Ovary (tissue), 3 donors: Measurements from ENCODE around the gene SLC39A11.

Source experiments
- POLR2A ChIP-seq: fragments of 450-650 bp; IDR thresholded peaks from one replicate; pipeline ENCODE4 v1.6.1; 2017; ENCODE audit warnings: antibody characterized with exemption, mild to moderate bottlenecking, moderate library complexity
- TF ChIP-seq, protein P1 (sequence below), 3 donors: fragments of 450-650 bp in 2 of 3; fragments of 200-600 bp in 1 of 3; IDR thresholded peaks; one replicate each; pipeline versions ENCODE4 v1.5.1 to v1.8.0; 2016 to 2022; ENCODE audit warnings: antibody characterized with exemption in 3 of 3, mild to moderate bottlenecking in 1 of 3
- donor health status: DM: no; HTN: no; CAD: no.

DNA sequence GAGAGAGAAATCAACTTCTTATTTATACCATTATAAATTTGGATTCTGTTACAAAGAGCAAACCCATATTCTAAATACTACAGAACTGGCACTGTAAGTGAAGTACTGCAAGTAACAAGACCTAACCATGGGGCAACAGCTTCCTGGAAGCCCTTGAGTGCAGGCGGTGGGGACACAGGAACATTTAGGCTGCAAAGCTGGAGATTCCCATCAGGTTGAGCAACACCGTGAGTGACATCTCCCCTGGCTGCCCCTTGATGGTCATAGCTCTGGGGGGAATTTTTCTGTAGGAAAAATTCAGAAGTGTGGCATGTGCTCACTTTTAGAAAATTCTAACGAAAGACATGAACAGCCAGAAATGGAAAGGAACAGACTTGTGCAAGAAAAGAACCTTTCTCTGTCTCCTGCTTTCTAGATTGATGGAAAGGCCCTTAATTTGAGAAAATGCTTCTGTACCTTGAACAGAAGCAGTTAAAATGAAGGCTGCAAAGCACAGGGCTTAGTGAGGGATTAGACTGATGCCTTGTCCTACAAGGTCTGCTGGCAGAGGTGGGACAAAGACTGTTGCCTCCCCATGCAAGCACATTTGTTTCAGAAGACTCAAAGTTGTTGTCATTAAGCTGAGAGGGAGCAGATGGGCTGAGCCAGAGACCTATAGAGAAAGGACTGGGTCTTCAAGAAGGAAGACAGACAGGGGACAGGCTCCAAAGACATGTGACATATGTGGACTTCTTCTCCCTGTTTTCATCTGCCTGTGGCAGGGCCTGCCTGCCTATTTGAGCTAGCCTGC lies 380.8 kb downstream of the SLC39A11 start:
- TF ChIP-seq, protein P1, sequence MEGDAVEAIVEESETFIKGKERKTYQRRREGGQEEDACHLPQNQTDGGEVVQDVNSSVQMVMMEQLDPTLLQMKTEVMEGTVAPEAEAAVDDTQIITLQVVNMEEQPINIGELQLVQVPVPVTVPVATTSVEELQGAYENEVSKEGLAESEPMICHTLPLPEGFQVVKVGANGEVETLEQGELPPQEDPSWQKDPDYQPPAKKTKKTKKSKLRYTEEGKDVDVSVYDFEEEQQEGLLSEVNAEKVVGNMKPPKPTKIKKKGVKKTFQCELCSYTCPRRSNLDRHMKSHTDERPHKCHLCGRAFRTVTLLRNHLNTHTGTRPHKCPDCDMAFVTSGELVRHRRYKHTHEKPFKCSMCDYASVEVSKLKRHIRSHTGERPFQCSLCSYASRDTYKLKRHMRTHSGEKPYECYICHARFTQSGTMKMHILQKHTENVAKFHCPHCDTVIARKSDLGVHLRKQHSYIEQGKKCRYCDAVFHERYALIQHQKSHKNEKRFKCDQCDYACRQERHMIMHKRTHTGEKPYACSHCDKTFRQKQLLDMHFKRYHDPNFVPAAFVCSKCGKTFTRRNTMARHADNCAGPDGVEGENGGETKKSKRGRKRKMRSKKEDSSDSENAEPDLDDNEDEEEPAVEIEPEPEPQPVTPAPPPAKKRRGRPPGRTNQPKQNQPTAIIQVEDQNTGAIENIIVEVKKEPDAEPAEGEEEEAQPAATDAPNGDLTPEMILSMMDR (IDR thresholded peaks at IDR 0.05), result no peak
- no peak for TF ChIP-seq POLR2A
